Measurements from ENCODE around the gene CCL1.

CCL1 gene

GRCh38 chr17:34356194-34356593 lies 6.8 kb downstream of the CCL1 start, which contains the start of gene CCL13:
CCL13 (plus strand) TSS chr17:34356480; CDS start chr17:34356527, 47 bp downstream.
- TF ChIP-seq CTCF (conservative IDR thresholded peaks at IDR 0.05; ENCODE audit: control insufficient read depth, insufficient read depth, low read depth, low read length), result no peak
- no peak for DNase-seq (ENCODE audit: low read depth)
- no peak within 1 kb of the TSS for H3K4me3 ChIP-seq (ENCODE audit: control insufficient read depth, low read depth, low read length)

- TF ChIP-seq CTCF (conservative IDR thresholded peaks at IDR 0.05; ENCODE audit: control insufficient read depth, insufficient read depth, low read depth, low read length), result no peak
- H3K4me3 ChIP-seq (ENCODE audit: control insufficient read depth, low read depth, low read length), result no peak overlapping the region
- peak; percentile 65 for DNase-seq (ENCODE audit: low read depth)
These were observed 8.4 kb downstream of the CCL1 start for GRCh38 chr17:34354637-34355036.

- no peak overlapping the region for H3K4me3 ChIP-seq (ENCODE audit: control insufficient read depth, low read depth, low read length)
- no peak for TF ChIP-seq CTCF (conservative IDR thresholded peaks at IDR 0.05; ENCODE audit: control insufficient read depth, insufficient read depth, low read depth, low read length)
- no peak for DNase-seq (ENCODE audit: low read depth)
These were observed 10.8 kb downstream of the CCL1 start for GRCh38 chr17:34352191-34352590.

- no peak for TF ChIP-seq CTCF (conservative IDR thresholded peaks at IDR 0.05; ENCODE audit: control insufficient read depth, insufficient read depth, low read depth, low read length)
- no peak overlapping the region for H3K4me3 ChIP-seq (ENCODE audit: control insufficient read depth, low read depth, low read length)
- DNase-seq (ENCODE audit: low read depth), result peak; percentile 22
These were observed 11.9 kb downstream of the CCL1 start for GRCh38 chr17:34351096-34351495.

- H3K4me3 ChIP-seq (ENCODE audit: control insufficient read depth, low read depth, low read length), result no peak overlapping the region
- no peak for TF ChIP-seq CTCF (conservative IDR thresholded peaks at IDR 0.05; ENCODE audit: control insufficient read depth, insufficient read depth, low read depth, low read length)
- DNase-seq (ENCODE audit: low read depth), result no peak
These were observed 13.3 kb downstream of the CCL1 start for GRCh38 chr17:34349751-34350150.

GRCh38 chr17:34347063-34347462 lies 16.0 kb downstream of the CCL1 start:
- no peak for TF ChIP-seq CTCF (conservative IDR thresholded peaks at IDR 0.05; ENCODE audit: control insufficient read depth, insufficient read depth, low read depth, low read length)
- DNase-seq (ENCODE audit: low read depth), result no peak
- H3K4me3 ChIP-seq (ENCODE audit: control insufficient read depth, low read depth, low read length), result no peak overlapping the region

- no peak for TF ChIP-seq CTCF (conservative IDR thresholded peaks at IDR 0.05; ENCODE audit: control insufficient read depth, insufficient read depth, low read depth, low read length)
- H3K4me3 ChIP-seq (ENCODE audit: control insufficient read depth, low read depth, low read length), result no peak overlapping the region
- no peak for DNase-seq (ENCODE audit: low read depth)
These were observed 21.1 kb downstream of the CCL1 start for GRCh38 chr17:34341916-34342315.
